GM19438 (cell line): ENCODE results near the gene FAM83D.
"Not testable (repeated sequence)": the region's sequence is repeated elsewhere in the genome, so short reads cannot be mapped to it uniquely, and the experiment has no call there.

Experiments
- ATAC-seq: cut with Tn5 transposase; IDR thresholded peaks from one replicate; pipeline ENCODE4 v1.9.1; 2021; ENCODE audit warnings: low read depth; ENCODE audit not compliant: unreplicated experiment

Gene FAM83D

GRCh38 chr20:38932457-38933120, 6.4 kb downstream of the FAM83D start:
- ATAC-seq: no peak

DNA sequence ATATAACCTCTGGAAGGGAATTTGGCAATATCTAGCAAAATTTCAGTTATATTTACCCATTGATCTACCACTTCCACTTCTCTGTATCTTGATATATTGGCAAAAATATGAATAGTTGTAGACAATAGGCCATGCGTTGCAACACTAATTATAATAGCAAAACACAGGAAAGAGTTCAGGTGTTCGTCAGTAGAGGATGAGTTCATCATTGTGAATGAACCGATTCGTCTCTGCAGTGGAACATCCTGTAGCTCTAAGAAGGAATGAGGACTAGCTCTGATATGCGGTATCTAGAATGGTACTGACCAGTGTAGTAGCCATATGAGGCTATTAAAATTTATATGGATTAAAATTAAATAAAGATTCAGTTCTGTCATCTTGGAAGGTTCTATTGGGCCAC, 8.3 kb downstream of the FAM83D start:
- no peak for ATAC-seq

DNA sequence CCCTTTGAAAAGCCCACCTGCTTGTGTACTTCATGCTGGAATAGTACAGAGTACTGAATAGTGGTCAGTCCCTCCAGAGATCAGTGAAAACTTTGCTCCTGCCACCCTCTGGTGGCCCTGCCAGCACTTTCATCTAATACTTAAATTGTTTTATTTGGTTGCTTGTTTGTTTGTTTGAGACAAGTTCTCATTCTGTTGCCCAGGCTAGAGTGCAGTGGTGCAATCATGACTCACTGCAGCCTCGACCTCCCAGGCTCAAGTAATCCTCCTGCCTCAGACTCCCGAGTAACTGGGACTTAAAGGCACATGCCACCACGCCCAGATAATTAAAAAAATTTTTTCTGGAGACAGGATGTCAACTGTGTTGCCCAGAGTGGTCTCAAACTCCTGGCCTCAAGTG, 9.1 kb downstream of the FAM83D start:
- no peak for ATAC-seq

DNA sequence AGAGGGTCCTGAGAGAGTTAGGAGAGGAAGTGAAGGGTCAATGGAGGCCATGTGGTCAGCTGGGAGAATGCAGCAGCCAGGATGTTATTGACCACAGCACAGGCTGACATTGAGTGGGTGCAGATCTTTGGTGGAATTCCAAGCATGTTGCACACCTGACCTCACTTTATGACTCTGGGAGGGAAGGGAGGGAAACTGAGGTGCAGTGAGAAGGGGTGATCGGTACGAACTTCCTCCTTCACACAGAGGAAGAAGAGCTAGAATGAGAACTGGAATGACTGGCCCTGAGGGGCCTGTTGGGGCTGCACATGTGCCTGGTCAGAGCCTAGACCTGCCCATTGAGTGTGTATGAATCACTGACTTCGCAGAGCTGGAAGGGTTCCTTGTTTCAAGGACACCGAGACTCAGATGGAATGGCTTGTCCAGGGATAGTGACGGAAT, 9.8 kb downstream of the FAM83D start:
- ATAC-seq: no peak

DNA sequence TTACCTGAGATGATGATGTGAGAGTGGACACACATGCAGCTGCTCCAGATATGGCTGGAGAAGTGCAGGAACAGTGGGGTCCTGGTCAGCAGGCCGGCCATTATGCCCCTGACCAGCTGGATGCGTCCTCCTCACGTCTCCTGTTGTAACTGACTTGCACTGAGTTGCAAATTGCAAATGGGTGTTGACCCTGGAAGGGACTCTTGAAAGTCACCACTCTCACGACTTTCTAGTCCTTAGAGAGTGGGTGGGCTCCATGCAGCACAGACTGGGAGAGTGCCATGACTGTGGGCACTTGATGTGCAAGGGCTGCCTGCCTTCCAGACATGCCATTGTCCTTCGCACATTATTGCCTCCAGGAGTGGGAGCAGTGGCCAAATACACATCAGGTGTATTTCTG, 10.8 kb downstream of the FAM83D start:
- ATAC-seq: no peak

DNA sequence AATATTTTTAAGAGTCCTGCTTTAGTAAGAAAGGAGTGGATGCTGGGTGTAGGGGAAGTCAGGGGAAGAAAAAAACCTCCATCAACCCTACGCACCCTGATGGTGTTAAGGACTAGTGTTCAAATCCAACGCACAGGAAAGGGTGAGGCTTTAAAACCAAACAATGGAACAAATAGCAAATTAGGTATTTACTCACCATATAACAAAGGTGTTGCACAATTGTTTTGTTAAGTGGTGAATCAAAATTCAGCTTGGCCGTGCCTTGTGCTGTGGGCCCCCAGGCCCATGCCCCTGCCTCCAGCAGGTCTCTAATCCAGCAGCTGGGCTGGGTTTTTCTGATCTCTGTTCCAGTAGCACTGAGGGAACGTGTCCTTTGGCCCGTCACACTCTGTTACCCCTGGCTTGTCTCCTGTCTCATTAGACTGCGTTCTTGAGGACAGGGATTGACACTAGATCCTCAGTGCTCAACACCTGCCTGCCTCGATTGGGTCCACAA, 11.8 kb downstream of the FAM83D start:
- ATAC-seq: no peak

- no peak for ATAC-seq
These were observed 13.5 kb downstream of the FAM83D start for GRCh38 chr20:38939686-38940085.

DNA sequence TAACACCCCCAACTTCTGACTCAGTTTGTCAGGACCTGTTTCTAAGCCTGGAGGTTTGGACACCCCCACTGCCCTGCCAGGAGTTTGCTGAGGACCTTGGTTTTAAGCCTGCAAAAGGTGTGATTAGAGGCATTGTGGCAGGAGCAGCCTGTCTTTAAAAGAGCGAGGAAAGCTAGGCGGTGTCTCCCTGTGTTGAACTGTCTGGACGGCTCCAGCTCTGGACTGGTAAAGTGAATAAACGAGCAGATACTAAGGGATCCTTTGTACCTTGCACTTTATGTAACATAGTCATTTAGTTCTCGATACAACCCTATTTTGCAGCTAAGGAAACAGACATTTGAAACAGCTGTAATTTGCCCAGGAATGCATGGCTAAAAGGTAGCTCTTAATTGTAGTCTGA, 14.4 kb downstream of the FAM83D start:
- no peak for ATAC-seq

DNA sequence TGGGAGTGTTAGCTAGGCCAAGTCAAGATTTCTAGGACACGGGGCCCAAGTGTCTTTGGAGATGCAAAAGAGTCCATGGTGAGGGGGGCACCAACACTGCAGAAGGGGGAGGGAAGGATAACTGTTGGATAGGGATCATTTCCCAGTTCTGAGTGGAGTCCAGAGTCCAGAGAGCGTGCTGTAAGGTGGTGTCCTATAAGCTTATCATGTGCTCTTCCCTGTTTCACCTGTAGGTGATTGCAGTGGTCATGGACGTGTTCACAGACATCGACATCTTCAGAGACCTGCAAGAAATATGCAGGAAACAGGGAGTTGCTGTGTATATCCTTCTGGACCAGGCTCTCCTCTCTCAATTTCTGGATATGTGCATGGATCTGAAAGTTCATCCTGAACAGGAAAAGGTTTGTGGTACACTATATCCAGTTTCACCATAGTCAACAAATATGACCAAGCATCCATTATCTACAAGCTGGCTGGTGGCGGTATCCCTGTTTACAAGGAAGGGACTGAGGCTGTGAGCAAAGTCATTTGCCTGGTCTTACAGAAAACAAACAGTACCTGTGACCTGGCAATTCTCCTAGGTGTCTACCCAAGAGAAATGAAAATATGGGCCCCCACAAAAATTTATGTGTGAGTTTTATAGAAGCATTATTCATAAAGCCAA, 15.6 kb downstream of the FAM83D start:
- no peak for ATAC-seq

DNA sequence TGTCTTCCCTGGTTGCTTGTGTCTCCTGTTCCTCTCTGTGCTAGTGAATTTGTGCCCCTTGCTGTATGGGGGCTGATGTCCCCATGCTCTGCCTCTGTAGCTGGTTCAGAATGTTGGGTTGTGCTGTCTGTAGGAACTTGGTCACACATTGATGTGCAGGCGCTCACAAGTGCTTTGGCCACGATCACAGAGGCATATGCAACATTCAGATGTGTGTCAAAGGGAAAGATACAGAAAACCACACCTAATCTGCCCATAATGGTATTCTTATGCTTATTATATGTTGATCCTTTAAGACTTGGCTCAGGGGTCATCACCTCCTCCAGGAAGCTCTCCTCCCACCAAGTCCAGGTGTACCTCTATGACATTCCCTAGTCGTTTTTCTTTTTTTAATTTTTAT, 18.8 kb downstream of the FAM83D start:
- no peak for ATAC-seq

GRCh38 chr20:38946836-38947235, 20.6 kb downstream of the FAM83D start:
- ATAC-seq: no peak

DNA sequence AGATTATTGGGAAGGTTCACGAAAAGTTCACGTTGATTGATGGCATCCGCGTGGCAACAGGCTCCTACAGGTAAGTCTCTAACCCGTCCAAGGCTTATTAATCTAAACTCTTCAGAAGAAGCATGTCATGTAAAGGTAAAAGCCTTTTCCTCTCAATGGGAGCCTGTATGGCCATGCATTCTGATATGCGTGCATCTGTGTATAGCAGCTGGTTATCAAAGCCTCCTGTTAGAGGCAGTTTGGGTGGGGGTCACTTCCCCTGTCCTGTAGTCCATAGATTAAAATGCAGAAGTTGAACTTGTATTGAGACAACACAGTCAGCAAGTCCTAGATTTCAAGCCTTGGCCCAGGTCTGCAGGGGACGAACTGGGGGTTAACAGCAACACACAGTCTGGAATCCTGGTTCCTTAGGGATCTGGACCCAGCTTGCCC, 21.7 kb downstream of the FAM83D start:
- no peak for ATAC-seq

DNA sequence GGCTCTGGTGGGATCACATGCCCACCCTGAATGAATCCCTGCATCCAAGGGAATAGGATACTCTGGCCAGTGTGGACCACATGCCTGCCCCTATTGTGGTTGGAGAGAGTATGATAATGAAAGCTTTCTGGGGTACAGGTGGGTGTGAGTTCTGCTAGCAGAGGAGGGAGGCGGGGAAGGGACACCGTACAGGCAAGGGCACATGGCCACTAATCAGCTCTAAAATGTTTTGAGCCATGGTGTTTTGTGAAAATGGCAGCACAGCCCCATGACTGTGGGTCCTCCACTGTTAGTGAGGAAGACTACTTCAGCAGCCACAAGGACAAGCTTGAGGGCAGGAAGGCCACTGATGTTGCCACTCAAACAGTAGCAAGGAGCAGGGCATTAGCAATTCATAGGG, 24.0 kb downstream of the FAM83D start:
- no peak for ATAC-seq

DNA sequence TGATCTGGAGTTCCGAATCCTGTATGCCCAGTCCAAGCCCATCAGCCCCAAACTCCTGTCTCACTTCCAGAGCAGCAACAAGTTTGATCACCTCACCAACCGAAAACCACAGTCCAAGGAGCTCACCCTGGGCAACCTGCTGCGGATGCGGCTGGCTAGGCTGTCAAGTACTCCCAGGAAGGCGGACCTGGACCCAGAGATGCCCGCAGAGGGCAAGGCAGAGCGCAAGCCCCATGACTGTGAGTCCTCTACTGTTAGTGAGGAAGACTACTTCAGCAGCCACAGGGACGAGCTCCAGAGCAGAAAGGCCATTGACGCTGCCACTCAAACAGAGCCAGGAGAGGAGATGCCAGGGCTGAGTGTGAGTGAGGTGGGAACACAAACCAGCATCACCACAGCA, 25.4 kb downstream of the FAM83D start:
- ATAC-seq: no peak

DNA sequence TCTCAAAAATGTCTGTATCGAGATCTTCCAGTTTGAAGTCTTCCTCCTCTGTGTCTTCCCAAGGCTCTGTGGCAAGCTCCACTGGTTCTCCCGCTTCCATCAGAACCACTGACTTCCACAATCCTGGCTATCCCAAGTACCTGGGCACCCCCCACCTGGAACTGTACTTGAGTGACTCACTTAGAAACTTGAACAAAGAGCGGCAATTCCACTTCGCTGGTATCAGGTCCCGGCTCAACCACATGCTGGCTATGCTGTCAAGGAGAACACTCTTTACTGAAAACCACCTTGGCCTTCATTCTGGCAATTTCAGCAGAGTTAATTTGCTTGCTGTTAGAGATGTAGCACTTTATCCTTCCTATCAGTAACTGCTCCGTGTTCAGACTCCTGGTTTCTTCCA, 25.9 kb downstream of the FAM83D start:
- ATAC-seq: no peak

DNA sequence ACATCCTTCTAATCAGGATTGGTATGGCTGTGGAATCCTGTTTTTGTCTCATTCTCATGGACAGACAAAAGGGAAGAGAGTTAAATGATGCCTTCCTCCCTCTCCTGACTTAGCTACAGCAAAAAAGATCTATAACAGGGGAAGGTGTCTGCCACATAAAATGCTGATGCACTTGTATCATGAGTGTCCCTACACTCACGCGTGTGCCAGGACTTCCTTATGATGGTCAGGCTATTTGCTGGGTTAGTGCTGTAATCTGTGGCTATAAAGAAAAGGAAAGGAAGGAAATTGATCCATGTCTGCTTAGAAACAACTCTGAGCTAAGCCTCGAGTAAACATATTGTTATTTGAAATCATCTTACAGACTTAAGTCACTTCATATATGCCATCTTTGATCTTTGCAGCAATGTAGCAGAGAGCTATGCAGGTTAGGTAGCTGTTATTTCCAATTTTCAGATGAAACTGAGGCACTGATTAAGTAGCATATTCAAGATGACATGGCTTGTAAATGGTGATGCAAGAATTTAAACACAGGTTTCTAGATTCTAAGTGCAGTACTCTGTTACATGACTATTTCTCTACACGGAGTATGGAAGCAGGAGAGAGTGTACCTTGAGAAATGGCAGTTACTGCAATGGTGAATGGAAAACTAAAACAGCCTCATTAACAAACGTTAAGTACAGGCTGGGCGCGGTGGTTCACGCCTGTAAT, 27.6 kb downstream of the FAM83D start:
- ATAC-seq: no peak

DNA sequence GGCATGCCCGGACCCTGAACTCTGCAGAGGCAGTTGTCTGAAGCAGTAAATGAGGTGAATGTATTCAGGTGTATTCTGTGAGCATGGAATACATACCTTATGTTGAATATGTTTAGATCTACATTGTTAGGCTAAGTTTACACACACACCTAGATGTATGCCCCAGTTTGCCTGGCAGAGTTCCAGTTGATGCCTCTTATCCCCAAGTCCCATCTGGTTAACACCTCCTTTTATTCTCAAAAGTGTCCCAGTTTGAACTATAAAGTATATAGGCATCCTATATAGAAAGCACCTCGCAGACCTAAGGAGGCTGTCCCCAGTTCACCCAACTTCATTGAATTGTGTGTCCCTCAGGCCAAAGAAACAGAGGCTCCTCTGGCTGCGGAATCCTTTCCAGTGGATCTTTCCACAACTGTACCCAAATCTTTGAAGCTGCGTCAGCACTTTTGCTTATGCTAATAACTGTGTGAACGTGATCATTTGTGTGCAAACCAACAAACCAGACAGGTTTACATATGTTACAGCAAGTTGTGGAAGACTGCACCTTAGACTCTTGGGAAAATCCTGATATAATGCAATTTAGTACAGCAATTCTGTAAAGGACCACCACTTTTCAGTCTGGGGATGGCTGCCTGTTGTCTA, 31.1 kb downstream of the FAM83D start:
- ATAC-seq: no peak

DNA sequence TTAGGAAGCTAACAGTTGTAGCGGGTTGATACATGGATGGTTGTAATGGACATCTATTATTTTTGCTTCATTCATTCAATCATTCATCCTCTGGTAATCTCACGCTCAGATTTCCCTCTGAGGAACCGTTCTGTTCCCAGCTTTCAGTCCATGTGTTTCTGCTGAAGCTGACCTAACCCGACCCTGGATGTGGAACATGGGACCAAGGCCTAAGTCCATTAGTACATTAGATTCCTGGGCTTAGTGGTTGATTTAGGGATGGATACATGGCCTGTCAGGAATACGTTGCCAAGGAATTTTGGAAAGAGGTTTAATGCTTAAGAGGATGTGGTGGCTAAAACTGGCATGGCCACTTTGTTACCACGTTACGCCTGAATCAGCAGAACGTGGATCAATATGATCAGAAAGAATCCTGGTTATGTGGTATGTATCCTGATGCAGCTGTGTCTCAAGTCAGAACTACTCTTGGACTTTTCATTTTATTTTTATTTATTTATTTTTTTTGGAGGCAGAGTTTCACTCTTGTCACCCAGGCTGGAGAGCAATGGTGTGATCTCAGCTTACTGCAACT, 31.8 kb downstream of the FAM83D start:
- ATAC-seq: no peak

DNA sequence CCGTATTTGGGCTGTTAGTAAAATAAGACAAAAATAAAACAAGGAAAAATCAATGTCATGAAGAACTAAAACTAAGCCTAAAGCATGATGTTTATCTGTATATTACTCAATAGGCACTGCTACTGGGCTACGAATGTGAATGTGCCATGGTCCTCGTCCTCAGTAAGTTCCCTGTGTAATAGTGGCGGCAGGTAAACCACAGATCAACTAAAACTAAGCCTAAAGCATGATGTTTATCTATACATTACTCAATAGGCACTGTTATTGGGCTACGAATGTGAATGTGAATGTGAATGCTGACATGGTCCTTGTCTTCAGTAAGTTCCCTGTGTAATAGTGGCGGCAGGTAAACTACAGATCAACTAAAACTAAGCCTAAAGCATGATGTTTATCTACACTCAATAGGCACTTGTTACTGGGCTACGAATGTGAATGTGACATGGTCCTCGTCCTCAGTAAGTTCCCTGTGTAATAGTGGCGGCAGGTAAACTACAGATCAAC, 34.0 kb downstream of the FAM83D start:
- not testable (repeated sequence) for ATAC-seq

- no peak for ATAC-seq
These were observed 35.4 kb downstream of the FAM83D start for GRCh38 chr20:38961530-38962043.
